ENCODE data around the gene CYP19A1. TPM values are rescaled to one million over a fixed set of nuclear protein-coding genes. Genes with fewer than 3 reads are reported as not detected.
A peak's percentile ranks its signal among the peaks of the same experiment; 100 is the strongest.

CYP19A1 gene
- total RNA-seq, 1 donor = not detected

DNA sequence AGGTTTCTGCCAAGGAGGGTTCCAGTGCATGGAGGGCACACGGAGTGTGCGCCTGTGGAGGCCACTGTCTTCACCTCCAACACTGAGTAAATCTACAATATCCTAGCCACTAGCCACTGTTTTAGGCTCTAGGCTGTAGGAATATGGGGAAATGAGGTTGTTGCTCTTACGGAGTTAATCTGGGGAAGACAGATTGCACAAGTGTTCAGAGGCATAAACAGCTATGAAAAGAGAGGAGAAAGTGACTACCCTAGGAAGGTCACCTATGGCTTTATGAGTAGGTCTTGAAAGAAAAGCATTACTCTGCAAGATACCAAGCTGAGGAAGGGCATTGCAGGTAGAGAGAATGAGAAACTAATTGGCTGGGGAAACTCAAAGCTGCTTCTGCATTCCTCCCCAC is 85.7 kb downstream of the CYP19A1 start:
- no peak for TF ChIP-seq CTCF (IDR thresholded peaks at IDR 0.05; ENCODE audit: insufficient read depth, low read depth, low read length)
- no peak overlapping the region for H3K4me3 ChIP-seq (ENCODE audit: low read depth, low read length)
- no peak for DNase-seq (ENCODE audit: low read depth)

- H3K4me3 ChIP-seq (ENCODE audit: low read depth, low read length) = no peak overlapping the region
- TF ChIP-seq CTCF (IDR thresholded peaks at IDR 0.05; ENCODE audit: insufficient read depth, low read depth, low read length) = no peak
- no peak for DNase-seq (ENCODE audit: low read depth)
Measured at GRCh38 chr15:51251556-51251955, 86.8 kb downstream of the CYP19A1 start.

DNA sequence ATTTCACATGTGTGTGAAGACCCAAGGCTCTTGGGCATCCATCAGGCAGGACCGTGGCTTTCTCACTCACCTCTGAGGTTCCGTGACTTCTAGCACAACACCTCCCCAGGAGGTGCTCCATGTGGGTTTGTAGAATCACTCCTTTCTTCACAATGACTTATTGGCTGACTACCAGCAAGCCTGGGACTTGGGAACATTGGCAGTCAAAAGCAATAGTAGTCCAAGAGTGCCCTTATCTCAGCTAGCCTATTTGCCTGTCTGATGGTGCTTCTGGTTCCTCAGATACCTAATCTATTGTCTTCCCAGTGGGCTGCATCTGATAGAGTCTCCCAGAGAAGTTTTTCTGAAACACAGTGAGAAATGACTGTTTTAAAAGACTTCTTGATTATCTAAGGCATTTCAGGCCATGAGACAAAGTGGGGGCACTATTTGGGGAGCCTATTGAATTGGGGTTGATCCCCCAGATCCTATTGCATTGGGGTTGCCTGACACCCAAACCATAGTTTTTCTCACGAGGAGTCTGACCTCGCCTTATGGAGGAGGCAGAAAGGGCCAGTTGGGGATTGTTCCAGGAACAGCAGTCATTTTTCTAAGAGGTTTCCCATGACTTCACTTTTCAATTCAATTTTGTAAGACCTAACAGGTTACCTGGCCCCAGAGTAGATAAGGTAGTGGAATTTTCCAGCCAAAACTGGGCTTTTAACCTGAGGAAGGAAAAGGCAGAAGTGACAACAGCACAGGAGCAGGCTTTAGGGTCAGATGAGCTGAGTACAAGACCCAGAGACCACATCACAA is 88.0 kb downstream of the CYP19A1 start:
- no peak for TF ChIP-seq CTCF (IDR thresholded peaks at IDR 0.05; ENCODE audit: insufficient read depth, low read depth, low read length)
- no peak overlapping the region for H3K4me3 ChIP-seq (ENCODE audit: low read depth, low read length)
- DNase-seq (ENCODE audit: low read depth) = no peak

DNA sequence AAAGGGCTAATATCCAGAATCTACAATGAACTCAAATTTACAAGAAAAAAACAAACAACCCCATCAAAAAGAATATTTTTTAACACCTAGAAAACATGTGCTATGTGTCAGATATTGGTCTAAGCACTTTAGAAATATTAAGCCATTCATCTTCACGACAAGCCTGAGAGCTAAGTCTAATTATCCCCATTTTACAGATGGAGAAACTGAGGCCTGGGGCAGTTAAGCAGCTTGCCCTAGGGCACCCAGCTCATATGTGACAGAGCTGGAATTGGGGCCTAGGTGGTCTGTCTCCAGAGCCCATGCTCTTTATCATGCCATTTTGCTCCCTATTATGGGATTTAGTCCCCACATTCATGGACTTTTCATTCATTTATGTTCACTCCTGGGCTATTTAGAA is 92.8 kb downstream of the CYP19A1 start:
- no peak for TF ChIP-seq CTCF (IDR thresholded peaks at IDR 0.05; ENCODE audit: insufficient read depth, low read depth, low read length)
- H3K4me3 ChIP-seq (ENCODE audit: low read depth, low read length) = no peak overlapping the region
- DNase-seq (ENCODE audit: low read depth) = no peak

GRCh38 chr15:51244423-51244869 is 94.0 kb downstream of the CYP19A1 start:
- DNase-seq (ENCODE audit: low read depth) = peak; percentile 56
- H3K4me3 ChIP-seq (ENCODE audit: low read depth, low read length) = no peak overlapping the region
- TF ChIP-seq CTCF (IDR thresholded peaks at IDR 0.05; ENCODE audit: insufficient read depth, low read depth, low read length) = no peak

- TF ChIP-seq CTCF (IDR thresholded peaks at IDR 0.05; ENCODE audit: insufficient read depth, low read depth, low read length) = no peak
- no peak for DNase-seq (ENCODE audit: low read depth)
- no peak overlapping the region for H3K4me3 ChIP-seq (ENCODE audit: low read depth, low read length)
Measured at GRCh38 chr15:51243774-51244173, 94.6 kb downstream of the CYP19A1 start.

- H3K4me3 ChIP-seq (ENCODE audit: low read depth, low read length) = no peak overlapping the region
- no peak for DNase-seq (ENCODE audit: low read depth)
- TF ChIP-seq CTCF (IDR thresholded peaks at IDR 0.05; ENCODE audit: insufficient read depth, low read depth, low read length) = no peak
Measured at GRCh38 chr15:51240066-51240465, 98.3 kb downstream of the CYP19A1 start.

Measured in fibroblast of villous mesenchyme (primary cell).